GM19025 (cell line): ENCODE measurements around the gene HOXB6.

Experiments
- ATAC-seq: cut with Tn5 transposase; IDR thresholded peaks from one replicate; pipeline ENCODE4 v1.9.1; 2021; ENCODE audit warnings: mild to moderate bottlenecking, low read depth, moderate library complexity; ENCODE audit not compliant: unreplicated experiment

HOXB6 gene

GRCh38 chr17:48624118-48624517 lies 19.3 kb upstream of the HOXB6 start:
- ATAC-seq: no peak

GRCh38 chr17:48623583-48623982 lies 18.8 kb upstream of the HOXB6 start:
- no peak for ATAC-seq

GRCh38 chr17:48622857-48623256 lies 18.1 kb upstream of the HOXB6 start:
- ATAC-seq: no peak

- no peak for ATAC-seq
Measured at GRCh38 chr17:48621410-48622392, 16.9 kb upstream of the HOXB6 start.

GRCh38 chr17:48620461-48621139 lies 15.8 kb upstream of the HOXB6 start:
- no peak for ATAC-seq

- ATAC-seq: no peak
Measured at GRCh38 chr17:48619826-48620449, 15.2 kb upstream of the HOXB6 start.

GRCh38 chr17:48618256-48618896 lies 13.6 kb upstream of the HOXB6 start:
- ATAC-seq: no peak

- no peak for ATAC-seq
Measured at GRCh38 chr17:48617471-48618255, 12.9 kb upstream of the HOXB6 start.

GRCh38 chr17:48616717-48617470 lies 12.1 kb upstream of the HOXB6 start:
- ATAC-seq: no peak

GRCh38 chr17:48615963-48616716 lies 11.4 kb upstream of the HOXB6 start:
- no peak for ATAC-seq

- no peak for ATAC-seq
Measured at GRCh38 chr17:48615047-48615962, 10.5 kb upstream of the HOXB6 start, which contains the start of gene HOXB8. HOXB8 (minus strand) TSS chr17:48615292; CDS start chr17:48614704, 588 bp downstream.

GRCh38 chr17:48613862-48614694 lies 9.3 kb upstream of the HOXB6 start:
- no peak for ATAC-seq

GRCh38 chr17:48612854-48613691 lies 8.3 kb upstream of the HOXB6 start:
- no peak for ATAC-seq

GRCh38 chr17:48612456-48612853 lies 7.7 kb upstream of the HOXB6 start:
- no peak for ATAC-seq

GRCh38 chr17:48611681-48612455 lies 7.1 kb upstream of the HOXB6 start:
- ATAC-seq: no peak
